ENCODE measurements around the gene ASAP2. TPM values are rescaled to one million over a fixed set of nuclear protein-coding genes. Genes with fewer than 3 reads are reported as not detected.
A peak's percentile ranks its signal among the peaks of the same experiment; 100 is the strongest.

The ASAP2 gene
- total RNA-seq, 1 donor from 2014 or later, result 29.5 TPM

- no peak for DNase-seq
Measured at GRCh38 chr2:9405636-9406035, 199.0 kb downstream of the ASAP2 start.

- DNase-seq, result no peak
Measured at GRCh38 chr2:9406529-9407362, 200.1 kb downstream of the ASAP2 start.

GRCh38 chr2:9407363-9407811 is 200.8 kb downstream of the ASAP2 start:
- no peak for DNase-seq

- peak; percentile 43 for DNase-seq
Measured at GRCh38 chr2:9408641-9409151, 202.1 kb downstream of the ASAP2 start.

DNA sequence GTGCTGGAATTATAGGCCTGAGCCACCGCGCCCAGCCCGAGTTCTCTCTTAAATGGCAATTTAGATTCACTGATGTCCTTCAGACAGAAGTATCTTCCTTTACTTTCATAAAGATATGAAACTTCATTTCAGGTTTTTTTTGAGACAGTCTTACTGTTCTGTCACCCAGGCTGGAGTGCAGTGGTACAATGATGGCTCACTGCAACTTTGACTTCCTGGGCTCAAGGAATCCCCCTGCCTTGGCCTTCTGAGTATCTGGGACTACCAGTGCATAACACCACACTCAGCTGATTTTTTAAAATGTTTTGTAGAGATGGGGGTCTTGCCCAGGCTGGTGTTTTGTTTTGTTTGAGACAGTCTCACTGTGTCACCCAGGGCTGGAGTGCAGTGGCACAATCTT is 203.5 kb downstream of the ASAP2 start:
- no peak for DNase-seq

DNA sequence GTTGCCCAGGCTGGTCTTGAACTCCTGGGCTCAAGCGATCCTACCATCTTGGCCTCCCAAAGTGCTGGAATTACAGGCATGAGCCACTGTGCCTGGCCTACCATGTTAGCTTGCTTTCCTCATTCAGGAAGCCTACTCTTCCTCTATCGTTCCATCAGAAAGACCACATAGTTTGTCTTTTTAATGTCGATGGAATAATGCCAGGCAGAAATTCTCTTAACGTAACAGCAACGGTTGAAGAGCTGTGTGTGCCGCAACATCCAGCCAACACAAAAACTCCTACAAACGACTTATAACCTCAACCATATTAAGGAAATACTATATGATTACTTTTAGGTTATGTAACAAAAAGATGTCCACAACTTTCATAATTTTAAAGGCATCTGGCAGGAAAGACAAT is 206.2 kb downstream of the ASAP2 start:
- no peak for DNase-seq

GRCh38 chr2:9415516-9416169 is 209.0 kb downstream of the ASAP2 start:
- DNase-seq, result no peak

GRCh38 chr2:9416267-9416961 is 209.8 kb downstream of the ASAP2 start:
- DNase-seq, result no peak

DNA sequence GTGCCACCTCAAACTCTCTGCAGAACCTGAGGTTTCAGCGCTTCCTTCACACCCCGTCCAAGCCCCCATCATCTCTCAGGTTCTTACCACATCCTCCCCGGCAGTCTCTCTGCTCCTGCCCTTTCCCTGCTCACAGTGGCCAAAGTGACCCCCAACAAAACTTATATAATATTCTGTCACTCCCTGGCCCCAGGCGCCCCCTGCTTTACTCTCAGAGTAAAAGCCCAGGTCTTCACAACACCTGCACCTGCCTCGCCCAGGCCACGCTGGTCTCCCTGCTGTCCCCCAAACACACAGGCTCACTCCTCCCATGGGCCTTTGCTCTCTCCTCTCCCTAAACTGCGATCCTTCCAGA is 210.3 kb downstream of the ASAP2 start:
- DNase-seq, result no peak

GRCh38 chr2:9417725-9418124 is 211.1 kb downstream of the ASAP2 start:
- no peak for DNase-seq

- DNase-seq, result no peak
Measured at GRCh38 chr2:9418746-9419145, 212.1 kb downstream of the ASAP2 start.

DNA sequence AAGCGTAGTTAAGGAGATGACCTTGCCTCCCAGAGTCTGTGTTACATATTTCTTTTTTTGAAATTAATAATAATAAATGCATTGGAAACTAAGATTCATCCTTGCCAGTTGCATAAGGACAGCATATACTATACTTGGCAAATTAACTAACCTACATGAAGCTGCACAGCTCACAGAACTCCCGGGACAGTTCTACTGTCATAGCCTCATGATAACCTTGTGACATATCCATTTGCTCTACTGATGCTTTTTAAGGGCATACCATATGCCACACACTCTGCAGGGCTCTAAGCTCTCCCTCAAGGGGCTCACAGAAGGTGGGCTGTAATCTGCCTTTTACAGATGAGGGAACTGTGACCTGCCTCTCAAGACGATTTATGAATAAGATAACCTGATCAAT is 212.9 kb downstream of the ASAP2 start:
- no peak for DNase-seq

DNA sequence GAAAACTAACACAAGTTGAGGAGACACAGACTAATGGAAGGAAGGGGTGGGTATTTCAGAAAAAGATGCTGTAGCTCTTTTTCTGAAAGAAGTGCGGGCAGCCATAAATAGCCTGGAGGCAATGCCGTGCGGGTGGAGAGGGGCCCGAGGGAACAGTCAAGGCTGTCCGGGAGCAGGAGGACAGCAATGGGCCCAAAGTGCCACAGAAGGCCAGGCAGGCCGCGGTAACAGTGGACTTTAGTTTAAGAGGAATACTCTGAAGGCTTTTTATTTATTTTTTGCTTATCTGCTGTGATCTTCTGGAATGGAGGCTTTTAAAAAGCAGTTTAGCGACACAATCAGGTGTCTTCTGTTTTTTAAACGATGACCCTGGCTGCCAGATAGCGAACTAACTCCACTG is 213.9 kb downstream of the ASAP2 start:
- no peak for DNase-seq

DNA sequence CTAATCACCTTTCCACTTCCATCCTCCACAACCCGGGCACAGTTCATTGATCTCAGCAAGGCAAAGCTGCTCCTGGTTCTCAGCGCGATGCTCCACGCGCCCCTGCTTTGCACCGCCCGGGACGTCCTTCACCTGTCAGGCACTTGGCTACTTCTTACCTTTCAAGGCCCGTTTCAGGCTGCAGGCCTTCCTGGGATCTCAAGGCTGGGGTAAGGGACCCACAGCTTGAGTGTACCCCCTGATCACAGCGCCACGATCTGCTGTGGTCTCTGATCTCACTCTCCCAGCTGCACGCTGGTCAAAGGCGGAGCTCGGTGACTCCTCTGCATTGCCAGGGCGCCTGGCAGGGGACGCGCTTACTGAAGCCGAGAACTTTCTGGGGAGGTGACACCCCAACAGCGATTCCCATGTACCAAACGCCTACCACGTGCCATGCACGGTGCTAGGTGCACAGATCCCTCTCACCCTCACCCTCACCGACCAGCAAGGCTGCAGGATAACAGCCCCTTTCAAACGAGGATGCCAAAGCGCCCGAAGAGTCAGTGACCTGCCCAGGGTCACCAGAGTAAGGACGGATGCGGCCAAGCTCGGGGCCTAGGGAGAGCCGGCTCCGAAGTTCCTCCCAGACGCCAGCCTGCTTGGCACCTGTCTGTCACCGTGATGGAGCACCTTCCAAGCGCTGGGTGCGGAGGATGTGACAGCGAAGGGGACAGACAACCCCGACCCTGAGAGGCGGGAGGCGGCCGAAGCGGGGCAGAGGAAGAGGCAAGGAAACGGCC is 215.9 kb downstream of the ASAP2 start:
- DNase-seq, result peak; percentile 49

- peak; percentile 100 for DNase-seq
Measured at GRCh38 chr2:9423100-9423921, 216.7 kb downstream of the ASAP2 start, which contains the start of the genes CPSF3 and ITGB1BP1. Gene CPSF3 (plus strand): TSS chr2:9423654. CDS start chr2:9423774, 120 bp downstream. Gene ITGB1BP1 (minus strand): TSS chr2:9423528. CDS start chr2:9418697, 4,831 bp downstream.

GRCh38 chr2:9423922-9424272 is 217.3 kb downstream of the ASAP2 start:
- DNase-seq, result peak; percentile 45

DNA sequence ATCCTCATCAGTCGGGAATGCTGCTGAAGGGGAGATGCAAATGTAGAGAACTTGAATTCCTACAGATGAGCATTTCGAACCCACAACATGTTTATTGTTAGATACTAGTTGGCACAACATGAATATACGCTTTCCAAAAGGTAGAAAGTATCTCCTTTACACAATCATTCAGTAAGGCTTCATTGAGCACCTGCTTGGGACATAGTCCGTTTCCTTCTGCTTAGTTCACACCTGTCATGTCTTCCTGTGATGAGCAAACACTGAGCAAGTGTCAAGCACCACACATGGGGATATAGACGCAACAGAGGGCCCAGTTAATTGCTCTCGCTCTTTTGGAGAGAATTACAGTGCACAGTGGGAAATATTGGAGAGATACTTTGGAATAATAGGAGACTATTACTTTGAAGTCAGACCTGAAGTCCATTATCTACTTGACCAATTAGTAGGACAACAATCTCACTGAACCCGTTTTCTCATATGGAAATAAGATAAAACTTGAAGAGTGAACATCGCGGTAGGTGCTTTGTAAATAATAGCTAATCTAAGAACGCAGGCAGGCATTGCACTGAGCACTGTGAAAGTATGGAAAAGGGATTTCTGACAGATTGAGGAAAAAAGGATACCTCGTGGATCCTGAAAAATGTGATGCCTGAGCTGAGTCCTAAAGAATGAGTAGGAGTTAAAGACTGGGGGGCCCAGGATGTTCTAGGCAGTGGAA is 218.0 kb downstream of the ASAP2 start:
- DNase-seq, result no peak

DNA sequence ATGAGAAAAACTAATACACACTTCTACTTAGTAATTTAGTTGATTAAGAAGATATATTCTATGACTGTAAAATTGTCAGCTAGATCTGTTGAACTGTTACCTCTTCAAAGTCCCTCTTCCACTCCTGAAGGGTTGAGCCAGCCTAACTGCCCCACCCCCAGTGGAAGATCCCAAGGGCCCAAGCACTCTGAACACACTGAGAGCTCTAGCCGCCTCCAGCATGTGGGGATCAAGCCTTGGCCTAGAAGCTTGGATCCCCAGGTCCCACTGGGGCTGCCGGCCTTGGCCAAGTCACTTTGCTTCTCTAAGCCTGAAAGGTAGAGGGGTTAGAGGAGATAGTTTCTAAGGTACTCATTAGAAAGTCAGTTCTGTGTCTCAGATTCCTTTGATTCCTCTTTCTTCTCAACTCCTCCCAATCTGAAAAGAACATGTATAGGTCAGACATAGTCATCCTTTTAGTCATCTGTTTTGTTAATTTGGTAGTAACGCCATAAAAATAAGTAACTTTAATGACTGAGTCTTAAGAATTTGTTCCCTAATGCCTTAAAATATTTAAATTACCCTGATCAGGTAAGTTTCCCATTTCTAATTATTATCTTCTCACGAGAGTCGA is 222.5 kb downstream of the ASAP2 start:
- no peak for DNase-seq

DNA sequence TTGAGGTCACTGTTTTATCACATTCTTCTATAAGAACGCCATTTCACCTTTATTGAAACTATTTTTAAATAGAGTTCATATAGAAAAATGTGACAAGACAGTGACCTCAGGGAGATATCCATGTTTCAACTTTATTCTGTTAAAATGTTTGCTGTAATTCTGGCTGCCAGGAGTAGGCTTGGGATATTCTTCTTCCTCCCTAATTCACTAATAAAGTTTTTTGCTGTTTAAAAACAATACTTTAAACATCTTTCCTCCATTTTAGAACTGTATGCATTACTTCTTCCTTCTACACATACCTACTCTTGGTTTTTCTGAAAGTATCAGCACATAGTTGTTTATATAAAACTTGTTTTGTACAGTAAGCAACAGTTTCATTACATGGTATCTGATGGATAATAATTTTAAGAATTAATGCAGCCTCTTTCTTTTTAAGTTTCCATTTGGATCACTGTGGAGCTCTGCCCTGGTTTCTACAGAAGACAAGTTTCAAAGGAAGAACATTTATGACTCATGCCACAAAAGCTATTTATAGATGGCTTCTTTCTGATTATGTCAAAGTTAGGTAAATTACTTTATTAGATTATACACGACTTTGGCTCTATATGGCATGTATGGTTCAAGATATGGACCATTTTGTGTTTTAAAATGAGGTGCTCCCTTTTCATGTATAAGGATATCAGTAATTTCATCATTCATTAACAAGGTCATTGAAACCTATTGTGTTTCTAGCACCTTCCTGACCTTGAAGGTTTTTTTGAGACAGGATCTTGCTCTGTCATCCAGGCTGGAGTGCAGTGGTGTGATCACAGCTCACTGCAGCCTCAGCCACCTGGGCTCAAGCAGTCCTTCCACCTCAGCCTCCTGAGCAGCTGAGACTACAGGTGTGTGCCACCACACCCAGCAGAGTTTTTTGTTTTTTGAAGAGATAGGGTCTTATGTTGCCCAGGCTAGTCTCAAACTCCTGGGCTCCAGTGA is 224.0 kb downstream of the ASAP2 start:
- DNase-seq, result no peak
